Nephron progenitor cell (in vitro differentiated cells): ENCODE results near the gene CRYBG3.

ENCODE experiments used
- DNase-seq: peaks from one replicate; pipeline ENCODE4 v3.0.0; 2021
- H3K27ac Mint-ChIP-seq: 2 replicates; pipeline ENCODE4 v1.8.0; 2021; ENCODE audit warnings: mild to moderate bottlenecking, moderate library complexity, mixed read lengths
- H3K27me3 Mint-ChIP-seq: 2 replicates; pipeline ENCODE4 v1.8.0; 2021; ENCODE audit warnings: mild to moderate bottlenecking, low read depth, mixed read lengths; ENCODE audit not compliant: poor library complexity
- H3K36me3 Mint-ChIP-seq: 2 replicates; pipeline ENCODE4 v1.8.0; 2021; ENCODE audit warnings: low read depth, mixed read lengths
- H3K4me1 Mint-ChIP-seq: 2 replicates; pipeline ENCODE4 v1.8.0; 2021; ENCODE audit warnings: mixed read lengths
- H3K4me3 Mint-ChIP-seq: 2 replicates; pipeline ENCODE4 v1.8.0; 2021; ENCODE audit warnings: mild to moderate bottlenecking, moderate library complexity, mixed read lengths
- H3K9me3 Mint-ChIP-seq: 2 replicates; pipeline ENCODE4 v1.8.0; 2021; ENCODE audit warnings: mild to moderate bottlenecking, moderate library complexity, mixed read lengths
- TF ChIP-seq, protein P1 (sequence below): fragments of 200-600 bp; sonication (generic); IDR thresholded peaks from 2 replicates; pipeline ENCODE4 v1.5.0; 2021; ENCODE audit warnings: antibody characterized with exemption

CRYBG3 gene

DNA sequence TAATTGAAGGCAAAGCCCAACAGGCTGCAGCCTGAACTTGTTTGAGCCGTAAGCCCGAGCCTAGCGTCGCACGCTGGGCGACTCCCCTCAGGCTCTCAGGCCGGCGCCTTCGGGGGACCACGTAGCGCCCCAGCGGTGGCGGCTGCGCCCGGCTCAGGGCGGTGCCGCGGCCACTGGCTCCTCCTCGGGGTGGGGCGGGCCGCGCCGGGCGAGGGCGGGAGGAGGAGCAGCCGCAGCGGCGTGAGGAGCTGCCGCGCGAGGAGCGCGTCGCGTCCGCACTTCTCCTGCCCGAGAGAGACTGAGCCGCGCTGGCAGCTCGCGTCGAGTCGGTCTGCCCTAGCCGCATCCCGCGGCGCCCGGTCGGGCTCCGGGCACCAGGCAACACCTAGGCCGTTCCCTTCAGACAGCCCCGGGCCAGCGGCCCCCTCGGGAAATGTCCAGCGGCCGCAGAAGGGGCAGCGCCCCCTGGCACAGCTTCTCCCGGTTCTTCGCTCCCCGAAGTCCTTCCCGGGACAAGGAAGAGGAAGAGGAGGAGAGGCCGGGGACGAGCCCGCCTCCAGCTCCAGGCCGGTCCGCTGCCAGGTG lies at the start of gene CRYBG3:
Gene CRYBG3, plus strand, starts transcription at position 238 of the 585 bp plus-strand sequence. Its CDS starts 196 bp downstream, at position 434.
- peaks cover 38% of the 10 kb centered on the region for H3K4me1 Mint-ChIP-seq
- peak within 1 kb of the TSS; percentile 99 for H3K4me3 Mint-ChIP-seq
- peaks cover 46% of the 10 kb centered on the region for H3K27me3 Mint-ChIP-seq
- no peaks in the 10 kb centered on the region for H3K36me3 Mint-ChIP-seq
- H3K27ac Mint-ChIP-seq = no peak within 1 kb of the TSS
- DNase-seq = peak; percentile 86
- TF ChIP-seq, protein P1, sequence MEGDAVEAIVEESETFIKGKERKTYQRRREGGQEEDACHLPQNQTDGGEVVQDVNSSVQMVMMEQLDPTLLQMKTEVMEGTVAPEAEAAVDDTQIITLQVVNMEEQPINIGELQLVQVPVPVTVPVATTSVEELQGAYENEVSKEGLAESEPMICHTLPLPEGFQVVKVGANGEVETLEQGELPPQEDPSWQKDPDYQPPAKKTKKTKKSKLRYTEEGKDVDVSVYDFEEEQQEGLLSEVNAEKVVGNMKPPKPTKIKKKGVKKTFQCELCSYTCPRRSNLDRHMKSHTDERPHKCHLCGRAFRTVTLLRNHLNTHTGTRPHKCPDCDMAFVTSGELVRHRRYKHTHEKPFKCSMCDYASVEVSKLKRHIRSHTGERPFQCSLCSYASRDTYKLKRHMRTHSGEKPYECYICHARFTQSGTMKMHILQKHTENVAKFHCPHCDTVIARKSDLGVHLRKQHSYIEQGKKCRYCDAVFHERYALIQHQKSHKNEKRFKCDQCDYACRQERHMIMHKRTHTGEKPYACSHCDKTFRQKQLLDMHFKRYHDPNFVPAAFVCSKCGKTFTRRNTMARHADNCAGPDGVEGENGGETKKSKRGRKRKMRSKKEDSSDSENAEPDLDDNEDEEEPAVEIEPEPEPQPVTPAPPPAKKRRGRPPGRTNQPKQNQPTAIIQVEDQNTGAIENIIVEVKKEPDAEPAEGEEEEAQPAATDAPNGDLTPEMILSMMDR = no peak
- H3K9me3 Mint-ChIP-seq = no peaks in the 10 kb centered on the region

GRCh38 chr3:97772926-97773325 lies 48.9 kb upstream of the CRYBG3 start:
- H3K9me3 Mint-ChIP-seq = peaks cover 31% of the 10 kb centered on the region
- H3K4me1 Mint-ChIP-seq = no peaks in the 10 kb centered on the region
- H3K27ac Mint-ChIP-seq = no peak overlapping the region
- no peak overlapping the region for H3K4me3 Mint-ChIP-seq
- H3K36me3 Mint-ChIP-seq = peaks cover 79% of the 10 kb centered on the region
- no peak for DNase-seq
- H3K27me3 Mint-ChIP-seq = no peaks in the 10 kb centered on the region
- TF ChIP-seq, protein P1 = no peak

GRCh38 chr3:97778152-97778551 lies 43.7 kb upstream of the CRYBG3 start:
- no peak overlapping the region for H3K27ac Mint-ChIP-seq

DNA sequence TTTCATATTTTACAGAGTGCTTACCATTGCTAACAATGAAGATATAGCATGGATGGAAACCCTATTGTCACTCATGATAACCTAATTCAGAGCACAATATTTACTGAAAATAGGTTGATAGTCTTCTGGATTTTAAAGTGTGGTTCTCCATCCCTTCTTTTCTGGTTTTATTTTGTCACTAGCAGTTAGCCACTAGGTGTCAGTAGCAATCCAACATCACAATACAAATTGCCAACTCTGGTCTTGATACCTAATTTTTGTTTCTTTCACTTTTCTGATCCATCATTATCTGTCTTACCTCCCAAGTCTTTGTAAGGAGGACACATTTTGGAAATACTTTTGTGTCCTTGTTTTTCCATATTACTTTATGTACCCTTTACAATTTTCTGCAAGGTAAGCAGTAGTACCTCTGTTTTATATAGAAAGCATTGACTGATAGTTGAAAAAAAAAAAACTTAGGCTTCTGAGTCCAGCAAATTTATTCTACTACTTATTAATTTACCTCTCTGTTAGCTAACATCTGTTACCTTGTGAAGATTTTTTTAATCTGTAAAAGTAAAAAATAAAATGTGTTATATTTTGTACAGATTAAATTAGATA lies 28.3 kb upstream of the CRYBG3 start:
- Mint-ChIP-seq H3K4me1 (no peaks in the 10 kb centered on the region), H3K36me3 (no peaks in the 10 kb centered on the region), H3K9me3 (no peaks in the 10 kb centered on the region), H3K27me3 (no peaks in the 10 kb centered on the region), H3K4me3 (no peak overlapping the region), H3K27ac (no peak overlapping the region)
- TF ChIP-seq, protein P1 = peak; percentile 63
- no peak for DNase-seq

More at GRCh38 chr3:97778152-97778551, 43.7 kb upstream of the CRYBG3 start:
- Mint-ChIP-seq H3K27me3 (no peaks in the 10 kb centered on the region), H3K4me3 (no peak overlapping the region), H3K4me1 (no peaks in the 10 kb centered on the region), H3K36me3 (peaks cover 44% of the 10 kb centered on the region), H3K9me3 (no peaks in the 10 kb centered on the region)
- no peak for DNase-seq
- TF ChIP-seq, protein P1 = no peak

- no peak for DNase-seq
- TF ChIP-seq, protein P1 = no peak
- H3K36me3 Mint-ChIP-seq = peaks cover 2% of the 10 kb centered on the region
- H3K27ac Mint-ChIP-seq = no peak overlapping the region
- no peaks in the 10 kb centered on the region for H3K4me1 Mint-ChIP-seq
- no peaks in the 10 kb centered on the region for H3K9me3 Mint-ChIP-seq
- no peak overlapping the region for H3K4me3 Mint-ChIP-seq
- H3K27me3 Mint-ChIP-seq = no peaks in the 10 kb centered on the region
These were observed 25.9 kb upstream of the CRYBG3 start for GRCh38 chr3:97795951-97796350.

GRCh38 chr3:97804471-97804870 lies 17.3 kb upstream of the CRYBG3 start:
- Mint-ChIP-seq H3K9me3 (peaks cover 4% of the 10 kb centered on the region), H3K27ac (no peak overlapping the region), H3K27me3 (peaks cover 6% of the 10 kb centered on the region), H3K4me1 (no peaks in the 10 kb centered on the region), H3K36me3 (peaks cover 12% of the 10 kb centered on the region), H3K4me3 (no peak overlapping the region)
- no peak for DNase-seq
- TF ChIP-seq, protein P1 = no peak
